Measurements from ENCODE around the gene DAAM2. TPM values are rescaled to one million over a fixed set of nuclear protein-coding genes. Genes with fewer than 3 reads are reported as not detected.
A peak's percentile ranks its signal among the peaks of the same experiment; 100 is the strongest.

The DAAM2 gene
- total RNA-seq, 1 experiment from 2014 or later: 1.6 TPM

GRCh38 chr6:39843305-39844020, 51.3 kb downstream of the DAAM2 start:
- DNase-seq (ENCODE audit: low read depth): peak; percentile 29

- no peak for DNase-seq (ENCODE audit: low read depth)
These were observed 52.7 kb downstream of the DAAM2 start for GRCh38 chr6:39844866-39845265.

- no peak for DNase-seq (ENCODE audit: low read depth)
These were observed 55.0 kb downstream of the DAAM2 start for GRCh38 chr6:39847221-39847620.

- no peak for DNase-seq (ENCODE audit: low read depth)
These were observed 56.0 kb downstream of the DAAM2 start for GRCh38 chr6:39848171-39848570.

- no peak for DNase-seq (ENCODE audit: low read depth)
These were observed 57.1 kb downstream of the DAAM2 start for GRCh38 chr6:39849228-39849627.

- DNase-seq (ENCODE audit: low read depth): peak; percentile 9
These were observed 57.6 kb downstream of the DAAM2 start for GRCh38 chr6:39849764-39850163.

GRCh38 chr6:39850736-39851297, 58.6 kb downstream of the DAAM2 start:
- DNase-seq (ENCODE audit: low read depth): no peak

GRCh38 chr6:39851331-39851730, 59.2 kb downstream of the DAAM2 start:
- DNase-seq (ENCODE audit: low read depth): no peak

GRCh38 chr6:39852324-39852723, 60.1 kb downstream of the DAAM2 start:
- DNase-seq (ENCODE audit: low read depth): no peak

- no peak for DNase-seq (ENCODE audit: low read depth)
These were observed 61.4 kb downstream of the DAAM2 start for GRCh38 chr6:39853604-39854003.

- DNase-seq (ENCODE audit: low read depth): peak; percentile 24
These were observed 63.3 kb downstream of the DAAM2 start for GRCh38 chr6:39855356-39855995.

GRCh38 chr6:39859025-39859424, 66.8 kb downstream of the DAAM2 start:
- no peak for DNase-seq (ENCODE audit: low read depth)

GRCh38 chr6:39861663-39862062, 69.5 kb downstream of the DAAM2 start:
- DNase-seq (ENCODE audit: low read depth): no peak

- DNase-seq (ENCODE audit: low read depth): peak; percentile 57
These were observed 73.1 kb downstream of the DAAM2 start for GRCh38 chr6:39865011-39865888.

- no peak for DNase-seq (ENCODE audit: low read depth)
These were observed 75.4 kb downstream of the DAAM2 start for GRCh38 chr6:39867592-39867991.

- no peak for DNase-seq (ENCODE audit: low read depth)
These were observed 78.8 kb downstream of the DAAM2 start for GRCh38 chr6:39870950-39871349.

GRCh38 chr6:39873439-39873838, 81.3 kb downstream of the DAAM2 start:
- DNase-seq (ENCODE audit: low read depth): no peak

GRCh38 chr6:39876111-39876510, 83.9 kb downstream of the DAAM2 start:
- DNase-seq (ENCODE audit: low read depth): no peak

GRCh38 chr6:39876826-39877225, 84.7 kb downstream of the DAAM2 start:
- no peak for DNase-seq (ENCODE audit: low read depth)

- no peak for DNase-seq (ENCODE audit: low read depth)
These were observed 87.4 kb downstream of the DAAM2 start for GRCh38 chr6:39879535-39879934.

- DNase-seq (ENCODE audit: low read depth): no peak
These were observed 88.4 kb downstream of the DAAM2 start for GRCh38 chr6:39880594-39880993.
